Colon (tissue), 2 donors: Measurements from ENCODE around the gene UNK.
"Not testable (repeated sequence)": the region's sequence is repeated elsewhere in the genome, so short reads cannot be mapped to it uniquely, and the experiment has no call there.

Source experiments
- FAIRE-seq: peaks from 2 replicates; lab custom pipeline; 2012; peaks lifted over from hg19 to GRCh38; lab: Jason Lieb, UNC
- donor health status: control.
- donor health status: control.

UNK gene

DNA sequence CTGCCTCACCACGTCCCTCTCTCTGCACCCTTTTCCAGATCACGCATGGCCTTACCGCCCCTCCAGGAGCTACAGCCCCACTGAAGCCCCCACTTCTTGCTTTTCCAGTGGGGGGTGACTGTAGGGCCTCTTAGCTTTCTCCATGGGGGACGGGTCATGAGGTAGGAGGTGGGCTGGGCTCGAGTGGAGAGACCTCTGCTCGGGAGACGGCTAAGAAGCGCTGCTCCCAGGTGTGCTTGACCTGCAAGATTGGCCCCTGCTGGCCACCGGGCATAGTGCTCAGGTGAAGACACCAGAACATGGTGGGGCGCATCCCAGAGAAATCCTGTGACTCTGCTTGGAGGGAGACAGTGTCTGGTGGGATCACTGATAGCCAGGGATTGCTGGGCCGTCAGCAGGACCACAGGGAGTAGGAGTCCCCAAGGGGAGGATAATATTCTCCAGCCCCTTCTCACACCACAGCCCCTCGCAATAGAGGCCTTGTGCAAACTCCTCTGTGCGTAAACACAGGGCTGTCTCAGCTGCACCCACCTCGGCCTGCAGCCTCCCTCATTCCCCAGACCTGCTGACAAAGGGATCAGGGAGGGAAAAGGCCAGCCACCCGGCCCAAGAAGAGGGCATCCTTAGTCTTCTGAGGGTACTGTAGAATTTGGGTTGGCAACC, 10.7 kb upstream of the UNK start:
- FAIRE-seq = no peak

DNA sequence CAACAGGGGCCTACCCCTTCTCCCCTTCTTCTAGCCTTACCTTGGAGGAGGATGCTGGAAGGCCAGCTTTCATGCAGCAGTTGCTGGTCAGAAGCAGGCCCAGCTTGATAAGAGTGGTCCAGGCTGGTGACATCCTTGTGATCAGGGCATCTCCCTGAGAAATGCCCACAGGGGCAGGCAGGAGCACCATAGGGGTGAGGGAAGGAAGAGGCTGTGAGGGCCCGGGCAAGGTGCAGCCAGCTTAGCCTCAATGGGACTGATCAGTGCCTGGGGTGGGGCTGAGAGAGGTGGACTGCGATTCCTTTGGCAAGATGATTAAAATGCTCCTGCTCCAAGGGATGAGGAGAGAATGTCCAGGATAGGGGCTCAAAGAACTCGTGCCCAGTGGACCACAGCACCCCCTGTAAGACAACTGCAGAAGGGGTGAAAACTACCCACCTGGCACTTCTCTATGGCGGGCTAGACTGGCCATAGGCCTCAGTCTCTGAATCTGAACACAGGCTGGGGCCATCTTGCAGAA, 10.1 kb upstream of the UNK start:
- FAIRE-seq = no peak

DNA sequence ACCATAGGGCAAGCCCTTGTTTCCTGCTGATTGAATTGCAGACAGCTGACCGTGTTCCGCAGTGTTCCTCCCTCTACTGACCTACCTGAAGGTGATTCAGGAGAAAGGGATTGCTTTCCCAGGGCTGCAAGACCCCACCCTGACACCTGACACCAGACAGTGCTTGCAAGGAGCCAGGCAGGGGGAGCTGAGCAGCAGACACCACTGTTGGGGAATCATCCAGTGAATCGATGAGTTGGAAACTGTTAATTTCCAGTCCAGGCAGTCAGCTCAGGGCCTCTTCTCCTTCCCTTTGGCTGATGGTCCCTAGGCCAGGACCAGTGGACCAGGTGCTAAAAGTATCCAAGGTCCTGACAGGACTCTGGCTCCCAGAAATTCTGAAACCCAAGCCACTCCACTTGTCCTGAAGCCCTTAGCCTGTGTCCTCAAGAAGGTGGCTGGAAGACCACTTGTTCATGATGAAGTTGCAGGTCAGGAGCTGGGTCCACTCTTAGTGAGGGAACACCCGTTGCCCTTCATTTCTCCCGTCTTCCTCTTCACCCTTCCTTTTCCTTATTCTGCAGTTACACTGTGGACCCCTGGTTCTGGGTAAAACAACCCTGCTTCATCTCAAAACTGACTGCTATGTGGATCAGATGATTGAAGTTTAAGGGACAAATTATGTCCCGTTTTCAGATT, 9.5 kb upstream of the UNK start:
- FAIRE-seq = no peak

DNA sequence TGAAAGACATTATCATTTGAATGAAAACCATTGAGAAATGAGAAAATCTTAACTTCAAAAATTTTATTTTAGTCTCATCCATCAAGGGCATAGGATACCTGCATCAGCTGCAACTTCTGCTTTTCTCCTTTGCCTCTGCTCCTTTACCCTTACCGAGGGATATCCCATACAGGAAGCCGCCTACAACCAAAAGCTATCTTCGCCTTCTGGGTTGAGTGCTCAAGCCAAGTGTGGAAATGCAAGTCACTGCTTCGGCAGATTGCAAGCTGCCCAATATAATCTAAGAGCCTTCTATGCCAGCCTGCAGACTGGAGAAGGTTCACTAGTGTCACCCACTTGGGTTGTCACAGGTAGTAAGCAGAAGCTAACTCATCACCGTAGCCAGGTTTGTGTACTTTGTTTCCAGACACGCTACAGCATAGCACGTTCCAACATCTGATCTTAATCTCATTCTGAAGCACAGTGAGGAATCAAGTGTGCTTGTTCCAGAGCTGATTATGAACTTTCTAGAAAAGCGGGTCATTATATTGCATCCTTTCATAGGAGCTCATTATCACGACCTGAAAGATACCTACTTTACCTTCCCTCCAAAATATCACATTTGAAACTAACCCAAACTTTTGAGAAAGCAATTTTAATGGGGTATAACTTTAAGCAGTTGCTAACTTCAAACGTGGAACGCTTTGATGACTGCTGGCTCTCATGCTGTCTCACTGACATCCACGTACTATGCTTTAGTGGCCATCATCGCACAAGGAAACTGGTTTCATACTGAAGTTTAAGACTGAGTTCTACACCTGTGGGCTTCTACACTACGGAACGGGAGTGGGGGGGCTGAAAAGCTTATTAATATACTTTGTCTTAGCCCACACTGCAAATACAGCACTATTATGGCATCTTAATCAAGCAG, 8.0 kb upstream of the UNK start:
- no peak for FAIRE-seq

DNA sequence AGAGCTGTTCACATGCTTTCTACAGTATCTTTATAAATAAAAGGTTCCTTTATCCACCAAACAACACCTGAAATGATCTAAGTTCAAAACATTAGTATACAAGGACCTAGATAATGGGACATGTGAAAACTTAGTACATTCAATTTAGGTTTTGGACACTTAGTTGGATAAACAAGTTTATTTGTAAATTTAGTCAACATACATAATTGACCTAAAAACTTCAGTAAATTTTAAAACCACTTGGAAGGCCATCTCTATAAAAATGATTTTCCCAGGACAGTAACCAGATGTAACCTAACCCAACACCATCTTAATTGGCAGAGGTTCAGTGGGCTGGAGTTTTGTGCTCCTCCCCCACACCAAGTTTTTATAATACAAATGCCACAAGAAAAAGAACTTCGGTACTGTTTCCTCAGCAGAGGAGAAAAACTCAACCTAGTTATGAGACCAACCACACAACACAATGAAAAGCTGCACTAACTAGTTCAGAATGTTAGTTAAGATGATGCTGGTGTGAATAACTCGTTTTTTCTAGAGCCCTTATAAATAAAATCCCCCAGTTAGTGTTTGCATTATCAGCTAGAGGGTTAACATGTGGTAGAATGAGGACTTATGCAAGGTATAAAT, 7.2 kb upstream of the UNK start:
- FAIRE-seq = no peak

DNA sequence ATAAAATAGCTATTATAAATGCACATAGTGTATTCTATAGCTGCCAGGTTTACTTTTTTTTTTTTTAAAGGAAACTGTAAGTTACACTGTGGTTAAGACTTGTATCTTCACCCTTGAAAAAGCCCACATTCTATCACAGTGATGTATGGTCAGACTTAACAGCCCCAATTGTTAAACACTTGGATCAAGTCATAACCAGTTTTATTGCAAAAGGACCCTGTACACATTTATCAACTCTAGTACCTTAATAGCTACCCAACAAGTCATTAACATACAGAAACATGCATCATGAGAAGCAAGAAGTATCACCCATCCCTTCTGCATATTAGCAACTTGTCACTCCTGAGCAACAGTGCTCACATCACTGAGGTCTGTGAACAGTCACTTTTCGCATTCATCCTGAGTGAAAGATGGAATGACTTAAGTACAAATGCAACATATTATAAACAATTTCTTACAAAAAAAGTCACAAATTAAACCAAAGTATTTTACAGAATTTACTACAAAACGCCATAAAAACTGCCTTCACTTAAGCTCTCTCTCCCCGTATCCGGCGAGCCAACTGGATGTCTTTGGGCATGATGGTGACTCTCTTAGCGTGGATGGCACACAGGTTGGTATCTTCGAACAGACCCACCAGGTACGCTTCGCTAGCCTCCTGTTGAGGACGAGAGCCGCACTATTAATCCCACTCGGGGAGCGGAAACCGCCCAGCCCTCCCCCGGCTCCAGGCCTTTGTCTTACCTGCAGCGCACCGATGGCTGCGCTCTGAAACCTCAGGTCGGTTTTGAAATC, 6.3 kb upstream of the UNK start:
- not testable (repeated sequence) for FAIRE-seq

DNA sequence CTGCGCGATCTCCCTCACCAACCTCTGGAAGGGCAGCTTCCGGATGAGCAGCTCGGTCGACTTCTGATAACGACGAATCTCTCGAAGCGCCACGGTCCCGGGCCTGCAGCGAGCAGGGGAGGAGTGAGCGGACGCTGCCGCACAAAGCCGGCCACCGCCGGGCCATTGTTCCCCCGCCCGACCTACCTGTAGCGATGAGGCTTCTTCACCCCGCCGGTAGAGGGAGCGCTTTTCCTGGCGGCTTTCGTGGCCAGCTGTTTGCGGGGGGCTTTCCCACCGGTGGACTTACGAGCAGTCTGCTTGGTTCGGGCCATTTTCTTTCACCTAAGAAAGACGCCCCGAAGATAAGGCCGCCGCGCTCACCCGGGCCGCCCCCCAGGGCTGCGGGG, 5.8 kb upstream of the UNK start:
- no peak for FAIRE-seq

DNA sequence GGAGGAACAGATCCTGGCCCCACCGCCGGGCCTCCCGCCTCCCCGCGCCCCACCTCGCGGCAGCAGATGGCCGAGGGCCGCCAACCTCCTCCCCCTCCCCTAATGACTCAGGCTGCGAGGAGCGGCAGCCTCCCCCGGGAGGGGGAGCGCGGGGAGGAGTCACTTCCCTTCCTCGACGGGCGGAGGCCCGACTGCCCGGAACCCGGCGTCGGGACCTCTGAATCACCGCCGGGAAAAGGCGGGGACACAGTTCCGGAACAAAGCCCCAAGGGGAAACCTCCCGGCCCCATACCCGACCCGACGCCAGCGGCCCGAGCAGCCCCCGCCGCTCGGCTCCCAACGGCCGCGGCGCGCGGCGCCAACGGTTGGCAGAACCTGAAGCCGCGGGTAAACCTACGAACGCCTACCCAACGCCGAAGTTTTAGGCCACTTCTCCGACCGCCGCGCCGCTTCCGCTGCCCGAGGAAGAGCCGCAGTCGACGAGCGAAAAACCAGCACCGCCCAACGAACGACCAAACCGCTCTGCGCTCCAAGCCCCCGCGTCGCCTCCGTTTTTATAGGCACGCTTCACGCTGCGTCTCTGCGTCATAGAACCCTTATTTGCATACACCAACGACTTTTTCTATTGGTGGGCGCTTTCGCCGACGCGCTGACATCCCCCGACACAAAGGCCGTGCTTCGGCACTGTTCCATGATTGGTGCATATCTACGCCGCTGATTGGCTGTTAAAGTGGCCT, 5.2 kb upstream of the UNK start:
- peak; percentile 79 for FAIRE-seq

DNA sequence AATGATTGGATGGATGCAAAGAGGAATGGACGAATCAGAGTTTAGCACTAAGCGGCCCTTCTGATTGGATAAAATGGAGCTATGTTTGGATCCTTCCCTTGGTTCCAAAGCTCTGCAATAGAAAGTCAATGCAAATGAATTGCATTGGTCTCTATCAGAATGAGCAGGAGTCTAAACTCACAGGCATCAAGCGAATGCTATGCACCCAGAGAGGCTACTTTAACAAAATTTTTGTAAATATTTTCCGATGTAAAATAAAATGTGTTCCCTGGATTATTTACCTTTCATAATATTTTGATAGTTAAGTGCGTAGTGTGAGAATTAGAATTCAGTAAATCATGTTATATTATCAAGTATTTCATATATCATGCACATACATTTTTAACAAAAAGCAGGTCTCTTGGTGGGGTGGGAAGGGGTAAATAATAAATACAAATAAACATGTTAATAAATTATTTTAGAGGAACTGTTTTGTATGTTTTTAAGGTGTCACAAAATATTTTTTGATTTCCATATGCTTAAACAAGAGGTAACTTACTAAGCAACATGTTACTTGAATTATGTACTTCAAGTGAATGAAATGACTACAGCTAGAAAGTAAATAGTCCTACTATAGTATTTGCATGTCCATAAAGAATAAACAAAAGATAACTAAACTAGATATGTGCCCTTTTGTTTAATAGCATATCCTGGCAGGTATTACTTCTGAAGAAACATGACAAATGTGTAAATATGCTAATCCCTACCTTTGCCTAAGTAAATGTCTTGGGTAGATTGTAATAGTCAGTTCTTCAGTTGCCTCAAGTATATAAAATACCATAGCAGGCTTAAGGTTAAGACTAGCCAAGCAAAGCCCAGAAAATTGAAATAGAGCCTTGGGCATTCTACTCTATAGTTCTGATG, 4.4 kb upstream of the UNK start:
- no peak for FAIRE-seq

DNA sequence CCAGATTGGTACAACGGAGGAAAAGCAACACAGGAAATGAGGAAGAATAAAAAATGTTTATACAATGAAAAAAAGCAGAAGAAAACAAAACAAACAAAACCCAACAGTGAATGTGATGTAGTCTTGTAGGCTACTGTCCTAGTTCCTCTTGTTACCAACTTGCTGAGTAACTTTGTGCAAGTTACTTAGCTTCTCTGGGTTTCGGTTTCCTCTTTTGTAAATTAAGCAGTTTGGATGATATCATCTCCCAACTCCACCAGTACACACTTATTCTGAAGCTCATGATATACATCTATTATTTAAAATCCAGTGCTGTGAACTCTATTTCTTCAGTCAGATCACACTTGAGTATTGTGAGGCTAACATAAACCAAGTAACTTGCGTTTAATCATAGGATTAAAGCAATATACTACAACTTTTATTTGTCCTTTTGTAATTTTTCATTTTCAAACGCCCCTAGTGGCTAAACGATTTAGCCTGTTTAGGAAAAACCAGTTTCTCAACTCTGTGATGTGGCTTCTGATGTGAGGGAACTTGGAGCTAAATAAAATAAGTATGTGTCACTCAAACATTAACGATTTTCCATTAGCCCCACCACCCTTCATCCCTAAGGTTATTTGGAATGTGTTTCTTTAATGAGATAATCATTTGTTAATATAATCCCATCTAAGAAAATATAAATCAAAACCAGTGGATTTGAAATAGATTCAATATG, 1.4 kb upstream of the UNK start:
- no peak for FAIRE-seq

DNA sequence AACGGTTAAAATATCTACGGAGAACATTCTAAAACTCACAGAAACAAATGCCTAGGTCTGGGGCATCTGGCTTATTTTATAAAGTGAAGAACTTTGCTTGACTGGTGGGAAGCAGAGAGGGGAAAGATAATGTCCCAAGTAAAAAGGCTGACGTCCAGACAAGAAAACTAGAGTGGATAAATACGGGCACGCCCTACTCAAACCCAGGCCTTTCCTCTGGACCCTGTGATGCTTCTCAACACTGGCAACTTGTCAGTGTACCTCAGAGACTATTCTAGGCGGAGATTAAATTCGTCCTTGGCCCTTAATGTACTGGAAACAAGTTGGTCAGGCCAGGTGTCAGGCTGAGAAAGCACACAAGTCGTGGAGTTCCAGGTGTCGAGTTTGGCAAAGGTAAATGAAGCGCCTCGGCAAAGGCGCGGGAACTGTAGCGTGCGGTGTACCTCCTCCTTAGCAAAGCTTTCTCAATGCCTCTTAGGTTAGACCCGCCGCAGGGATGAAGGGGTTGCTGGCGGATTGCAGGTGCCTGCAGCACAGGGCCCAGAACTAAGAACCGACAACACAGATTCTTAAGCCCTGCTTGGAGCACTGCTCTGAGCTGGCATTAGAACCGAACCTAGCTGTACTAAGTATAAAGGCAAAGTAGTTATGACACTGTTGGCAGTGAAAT, 668 bp upstream of the UNK start:
- FAIRE-seq = no peak

DNA sequence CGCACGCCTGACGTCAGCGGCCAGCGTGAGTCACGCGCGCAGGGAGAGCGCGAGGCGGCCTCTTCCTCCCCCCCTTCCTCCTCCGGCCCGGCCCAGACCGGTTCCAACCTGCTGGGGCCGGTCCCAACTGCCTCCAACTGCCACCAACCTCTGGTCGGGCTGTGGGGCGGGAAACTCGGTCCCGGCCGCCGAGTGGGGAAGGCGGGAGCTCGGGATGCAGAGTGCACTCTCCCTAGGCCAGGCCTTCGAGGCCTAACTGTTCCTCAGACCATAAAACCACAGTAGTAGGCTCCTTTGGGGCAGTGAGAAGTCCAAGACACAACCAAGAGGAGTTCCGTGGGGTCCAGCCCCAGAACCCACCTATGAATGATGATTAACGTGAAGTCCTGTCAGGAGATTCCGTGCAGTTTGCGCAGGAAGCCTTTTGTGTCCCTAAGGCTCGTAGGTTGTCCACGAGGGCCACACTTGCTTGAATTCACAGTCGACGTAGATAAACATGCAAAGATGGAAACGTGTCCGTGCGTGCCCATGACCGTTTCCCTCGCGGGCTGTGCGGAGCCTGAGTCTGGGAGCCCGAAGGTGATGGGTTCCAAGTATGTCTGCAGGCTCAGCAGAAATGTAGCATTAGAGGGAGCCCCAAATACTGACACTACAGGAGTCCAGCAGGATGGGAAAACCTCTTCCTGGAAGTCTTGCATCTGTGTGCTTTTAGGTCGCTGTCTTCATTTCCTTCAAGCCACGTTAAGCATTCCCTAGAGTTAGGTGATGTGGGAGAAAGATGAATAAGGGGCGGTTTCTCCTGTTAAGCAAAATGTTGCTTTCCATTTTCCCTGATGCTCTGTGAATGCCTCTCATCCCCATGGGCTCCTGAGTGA, 647 bp downstream of the UNK start:
- FAIRE-seq = no peak

DNA sequence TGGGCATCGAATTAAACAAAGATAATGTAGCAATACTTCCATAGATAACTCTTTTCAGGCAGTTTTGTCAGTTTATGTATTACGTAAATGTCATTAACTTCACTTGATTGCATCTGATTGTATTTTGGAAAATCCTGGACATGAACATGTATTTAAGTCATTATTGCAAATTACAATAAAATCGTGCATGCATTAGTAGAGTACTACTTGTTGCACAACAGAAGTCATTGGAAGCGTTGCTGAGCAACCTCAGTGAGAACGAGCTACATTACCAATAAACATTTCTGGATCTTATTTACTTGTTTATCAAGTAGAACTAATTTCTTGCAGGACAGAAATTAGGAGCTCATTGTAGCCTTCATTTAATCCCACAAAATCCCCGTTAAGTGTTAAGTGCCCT, 6.6 kb downstream of the UNK start:
- no peak for FAIRE-seq

DNA sequence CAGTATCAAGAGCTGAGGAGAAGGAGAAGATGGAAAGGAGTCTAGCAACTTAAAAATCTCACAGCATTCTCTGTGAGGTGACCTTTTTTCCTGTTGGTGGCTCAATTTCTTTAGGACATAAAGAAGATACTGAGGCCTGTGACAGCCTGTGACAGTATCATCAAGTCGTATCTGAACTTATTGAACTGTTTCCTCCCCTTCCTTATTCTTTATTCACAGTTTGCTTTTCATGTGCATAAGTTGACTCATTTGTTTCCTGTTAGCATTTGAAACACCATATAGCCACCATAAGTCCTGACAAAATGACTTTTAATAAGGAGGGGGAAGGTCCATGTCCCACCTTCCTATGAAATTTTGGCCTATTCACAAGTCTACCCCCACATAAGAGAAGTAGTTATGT, 8.9 kb downstream of the UNK start:
- no peak for FAIRE-seq

DNA sequence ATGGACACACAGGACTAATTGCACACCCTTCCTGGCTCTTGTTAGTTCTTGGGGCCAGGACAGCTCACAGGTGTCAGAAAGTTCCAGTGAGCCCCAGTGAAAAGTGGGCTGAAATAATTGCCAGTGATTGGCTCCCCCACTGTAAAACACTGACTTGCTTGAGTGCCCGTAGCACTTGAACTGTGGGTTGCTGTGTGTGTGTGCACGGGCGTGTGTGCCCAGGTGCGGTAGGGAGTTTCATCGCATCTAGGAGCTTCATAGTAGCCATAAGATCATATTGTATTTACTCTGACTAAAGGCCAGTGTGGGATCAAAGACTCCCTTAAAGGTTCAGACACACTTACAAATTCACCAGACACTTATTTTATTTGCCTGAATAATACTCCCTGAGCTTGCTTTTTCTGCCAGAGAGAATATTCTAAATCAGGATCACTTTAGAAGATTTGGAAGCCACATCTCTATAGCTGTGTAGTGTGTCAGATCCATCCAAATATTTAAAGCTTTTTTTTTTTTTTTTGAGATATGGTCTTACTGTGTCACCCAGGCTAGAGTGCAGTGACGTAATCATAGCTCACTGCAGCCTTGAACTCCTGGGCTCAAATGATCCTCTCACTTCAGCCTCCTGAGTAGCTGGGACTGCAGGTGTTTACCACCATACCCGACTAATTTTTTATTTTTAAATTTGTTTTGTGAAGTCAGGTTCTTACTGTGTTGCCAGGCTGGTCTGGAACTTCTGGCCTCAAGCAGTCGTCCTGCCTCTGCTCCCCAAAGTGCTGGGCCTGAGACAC, 11.4 kb downstream of the UNK start:
- FAIRE-seq = no peak

DNA sequence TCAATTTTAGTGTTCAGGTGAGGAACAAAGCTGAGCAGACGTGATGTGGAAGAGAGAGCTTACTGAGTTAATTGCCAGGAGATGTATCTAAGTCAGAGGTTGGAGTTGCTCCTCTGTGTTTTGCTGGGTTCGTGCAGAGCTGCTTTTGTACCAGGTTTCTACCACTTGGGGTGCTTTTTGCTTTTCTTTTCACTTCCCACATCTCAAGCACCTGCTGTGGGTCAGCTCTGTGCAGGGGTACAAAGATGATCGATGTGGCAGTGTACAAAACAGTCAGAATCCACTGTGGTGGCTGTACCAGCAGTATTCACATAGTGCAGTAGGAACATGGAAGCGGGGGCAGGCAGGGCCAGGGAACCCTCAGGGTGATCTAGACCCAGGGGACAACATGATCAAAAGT, 14.8 kb downstream of the UNK start:
- FAIRE-seq = no peak

DNA sequence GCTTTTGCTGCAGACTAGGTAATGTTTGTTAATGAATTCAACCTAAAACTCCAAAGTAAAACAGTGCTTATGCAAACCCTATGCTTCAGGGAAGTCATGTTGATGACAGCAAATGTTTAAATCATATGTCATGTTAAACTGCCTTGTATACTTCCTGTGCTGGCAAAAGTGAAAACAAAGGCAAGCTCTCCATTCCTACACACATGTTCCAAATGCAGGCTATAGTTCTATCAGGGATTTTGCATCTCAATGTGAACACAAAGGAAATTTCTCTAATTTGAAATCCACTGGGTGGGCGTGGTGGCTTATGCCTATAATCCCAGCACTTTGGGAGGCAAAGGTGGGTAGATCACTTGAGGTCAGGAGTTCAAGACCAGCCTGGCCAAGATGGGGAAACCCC, 19.3 kb downstream of the UNK start:
- no peak for FAIRE-seq
